GM19397 (cell line): Measurements from ENCODE around the gene RXRA.

ENCODE experiments used
- ATAC-seq: cut with Tn5 transposase; IDR thresholded peaks from one replicate; pipeline ENCODE4 v1.9.1; 2021; ENCODE audit warnings: mild to moderate bottlenecking, moderate library complexity; ENCODE audit not compliant: unreplicated experiment

Gene RXRA

DNA sequence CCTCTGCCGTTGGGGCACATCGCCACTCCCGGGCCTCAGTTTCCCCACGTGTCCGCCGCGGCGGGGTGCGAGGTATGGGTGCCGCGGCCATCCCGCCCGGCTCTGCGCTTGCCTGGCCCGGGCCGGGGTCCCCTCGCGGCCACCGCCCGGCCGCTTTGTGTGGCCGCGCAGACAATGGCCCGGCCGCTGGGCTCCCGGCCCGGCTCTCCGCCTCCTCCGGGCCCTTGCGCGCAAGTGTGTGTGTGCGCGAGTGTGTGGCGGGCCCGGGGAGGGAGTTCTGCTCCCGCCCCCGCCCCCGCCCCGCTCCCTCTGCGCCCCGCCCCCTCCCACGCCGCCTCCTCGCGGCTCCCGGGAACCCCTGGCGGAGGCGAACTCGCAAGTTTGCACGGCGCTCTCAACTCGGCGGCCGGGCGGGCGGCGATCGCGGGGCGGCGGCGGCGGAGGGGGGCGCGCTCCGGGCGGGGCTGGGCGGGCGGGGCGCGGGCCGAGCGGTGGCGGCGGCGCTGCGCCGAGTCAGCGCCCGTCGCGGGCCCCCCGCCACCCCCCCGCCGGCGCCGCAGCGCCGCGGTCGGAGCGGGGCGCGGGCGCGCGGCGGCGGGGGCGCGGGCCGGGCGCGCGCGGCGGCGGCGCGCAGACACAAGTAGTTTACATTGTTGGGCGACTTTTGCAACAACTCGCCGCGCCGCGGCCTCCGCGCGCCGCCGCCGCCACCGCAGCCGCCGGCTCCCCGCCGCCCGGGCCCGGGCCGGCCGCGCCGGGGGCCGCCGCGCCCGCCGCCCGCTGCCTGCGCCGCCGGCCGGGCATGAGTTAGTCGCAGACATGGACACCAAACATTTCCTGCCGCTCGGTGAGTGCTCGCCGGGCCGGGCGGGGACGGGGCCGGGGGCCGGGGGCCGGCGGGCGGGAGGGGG is at the start of gene RXRA:
TSS of gene RXRA (plus strand) at position 643 of the 911 bp plus-strand sequence. CDS start at position 820, 177 bp downstream.
- no peak for ATAC-seq

DNA sequence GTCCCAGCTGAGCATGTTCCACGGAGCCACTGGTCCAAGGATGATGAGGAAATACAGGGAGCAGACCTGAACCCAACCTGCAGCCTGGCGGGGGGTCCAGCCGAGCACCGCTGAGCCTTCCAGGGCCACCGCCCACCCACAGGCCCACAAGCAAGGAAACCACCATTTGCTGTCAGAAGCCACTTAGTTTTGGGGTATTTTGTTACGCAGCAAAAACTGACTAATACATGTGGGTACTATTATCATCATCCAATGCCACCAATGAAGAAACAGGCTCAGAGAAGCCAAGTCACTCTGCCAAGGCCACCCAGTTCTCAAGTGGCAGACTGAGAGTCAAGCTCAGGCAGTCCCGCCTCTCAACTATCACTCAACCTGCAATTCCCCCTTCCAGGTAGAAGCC is 48.0 kb upstream of the RXRA start:
- no peak for ATAC-seq

DNA sequence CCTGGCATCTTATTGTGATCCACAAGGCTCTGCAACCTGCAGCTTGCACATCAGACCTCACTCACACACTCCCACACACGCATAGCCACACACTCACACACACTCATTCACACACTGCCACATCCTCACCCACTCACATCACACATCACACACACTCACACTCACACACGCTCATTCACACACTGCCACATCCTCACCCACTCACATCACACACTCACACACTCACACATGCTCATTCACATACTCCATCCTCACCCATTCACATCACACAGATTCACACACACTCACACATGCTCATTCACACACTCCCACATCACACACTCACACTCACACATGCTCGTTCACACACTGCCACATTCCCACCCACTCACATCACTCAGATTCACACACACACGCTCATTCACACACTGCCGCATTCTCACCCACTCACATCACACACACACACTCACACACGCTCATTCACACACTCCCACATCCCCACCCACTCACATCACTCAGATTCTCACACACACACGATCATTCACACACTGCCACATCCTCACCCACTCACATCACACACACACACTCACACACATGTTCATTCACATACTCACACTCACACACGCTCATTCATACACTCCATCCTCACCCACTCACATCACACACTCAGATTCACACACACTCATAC is 47.1 kb upstream of the RXRA start:
- no peak for ATAC-seq

DNA sequence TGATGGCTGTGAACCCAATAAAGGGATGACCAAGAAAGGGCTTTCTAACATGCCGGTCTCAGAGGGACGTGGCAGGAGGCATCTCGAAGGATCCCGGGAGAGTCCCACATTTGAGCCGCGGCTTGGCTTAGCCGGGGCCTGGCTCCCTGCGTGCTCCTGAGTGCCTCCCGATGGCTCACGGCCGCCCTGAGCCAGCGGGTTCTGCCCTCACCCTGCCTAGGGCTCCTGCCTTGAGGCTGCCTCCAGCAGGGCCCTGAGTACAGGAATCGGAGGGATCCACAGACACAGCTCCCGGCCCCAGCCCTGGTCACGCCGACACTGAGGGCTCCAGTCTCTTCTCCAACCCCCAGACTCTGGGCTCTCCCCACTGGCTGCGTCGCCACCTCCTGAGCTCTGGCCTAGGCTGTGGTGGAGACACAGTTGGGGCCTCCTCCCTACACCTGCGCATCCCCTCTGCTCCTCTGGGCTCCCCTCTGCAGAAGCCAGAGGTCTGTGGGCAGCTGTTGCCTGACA is 44.1 kb upstream of the RXRA start:
- no peak for ATAC-seq

DNA sequence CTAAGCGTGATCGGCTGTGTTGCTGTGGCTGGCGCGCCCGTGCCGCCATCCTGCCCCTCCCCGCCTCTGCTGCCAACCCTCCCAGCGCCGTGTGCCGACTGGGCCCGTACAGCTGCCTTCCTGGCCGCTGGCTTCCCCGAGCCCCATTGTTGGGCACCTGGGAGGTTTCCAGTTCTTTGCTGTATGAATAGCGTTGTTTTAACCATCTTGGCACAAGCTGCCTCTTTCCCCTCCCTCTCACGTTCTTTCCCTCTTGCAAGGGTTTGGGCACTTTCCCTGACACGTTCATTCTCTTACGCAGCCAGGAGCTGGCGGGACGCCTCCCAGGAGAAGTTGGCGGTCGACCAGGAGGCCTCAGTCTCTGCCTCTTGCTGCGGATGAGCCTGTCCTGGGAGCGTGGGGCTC is 43.1 kb upstream of the RXRA start:
- ATAC-seq = no peak

DNA sequence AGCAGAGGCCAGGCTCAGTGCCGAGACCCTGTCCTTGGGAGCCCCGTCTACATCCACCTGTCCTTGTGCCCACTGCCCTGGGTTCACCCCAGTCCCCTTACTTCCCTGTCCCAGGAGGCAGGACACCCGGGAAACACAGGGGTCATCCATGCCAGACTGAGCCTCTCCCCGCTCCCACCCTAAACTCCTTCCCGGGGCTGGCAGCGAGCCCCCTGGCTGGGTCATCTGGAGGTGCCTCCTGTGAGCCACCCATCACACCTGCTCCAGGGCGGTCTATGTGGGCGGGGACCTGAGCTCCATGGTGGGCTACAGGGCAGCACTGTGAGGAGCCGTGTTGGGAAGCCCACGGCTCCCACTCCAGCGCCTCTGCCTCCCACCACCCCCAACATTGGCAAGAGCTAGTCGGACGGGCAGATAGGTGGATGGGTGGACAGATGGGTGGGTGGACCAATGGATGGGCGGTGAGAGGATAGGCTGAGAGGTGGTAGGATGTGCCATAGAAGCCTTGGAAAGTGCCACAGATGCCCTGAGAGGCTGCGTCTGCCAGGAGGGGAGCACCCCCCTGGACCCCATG is 42.5 kb upstream of the RXRA start:
- no peak for ATAC-seq

DNA sequence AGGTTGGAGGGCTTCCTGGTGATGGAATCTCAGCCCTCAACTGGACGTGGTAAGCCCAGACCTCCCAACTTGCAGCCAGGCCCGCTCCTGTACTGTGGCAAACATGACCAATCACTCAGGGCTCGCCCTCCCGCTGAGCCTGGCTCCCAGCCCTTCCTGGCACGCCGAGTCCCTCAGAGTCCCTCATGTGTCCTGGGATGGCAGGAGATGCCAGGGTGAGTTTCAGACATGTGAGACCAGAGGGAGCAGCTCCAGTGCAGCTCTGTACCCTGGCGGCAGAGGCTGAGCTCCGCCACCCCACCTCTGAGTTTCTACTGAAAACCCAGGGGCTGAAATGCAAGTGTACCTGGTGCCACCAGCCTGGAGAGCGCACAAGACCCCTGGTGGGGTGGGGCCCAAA is 42.0 kb upstream of the RXRA start:
- no peak for ATAC-seq

DNA sequence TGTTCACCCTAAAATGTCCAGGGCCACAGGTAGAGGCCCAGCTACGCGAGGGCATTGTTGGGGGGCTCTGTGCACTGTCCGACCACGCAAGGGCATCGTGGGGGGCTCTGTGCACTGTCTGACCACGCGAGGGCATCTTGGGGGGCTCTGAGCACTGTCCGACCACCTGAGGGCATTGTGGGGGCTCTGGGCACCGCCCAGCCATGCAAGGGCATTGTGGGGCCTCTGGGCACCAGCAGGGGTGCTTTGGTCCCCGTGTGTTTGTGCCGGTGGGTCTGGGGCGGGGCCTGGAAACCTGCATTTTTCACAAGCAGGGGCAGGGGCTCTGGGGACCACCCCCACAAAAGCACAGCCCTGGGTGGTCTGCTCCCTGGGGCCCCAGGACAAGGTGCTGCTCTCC is 41.5 kb upstream of the RXRA start:
- ATAC-seq = no peak

DNA sequence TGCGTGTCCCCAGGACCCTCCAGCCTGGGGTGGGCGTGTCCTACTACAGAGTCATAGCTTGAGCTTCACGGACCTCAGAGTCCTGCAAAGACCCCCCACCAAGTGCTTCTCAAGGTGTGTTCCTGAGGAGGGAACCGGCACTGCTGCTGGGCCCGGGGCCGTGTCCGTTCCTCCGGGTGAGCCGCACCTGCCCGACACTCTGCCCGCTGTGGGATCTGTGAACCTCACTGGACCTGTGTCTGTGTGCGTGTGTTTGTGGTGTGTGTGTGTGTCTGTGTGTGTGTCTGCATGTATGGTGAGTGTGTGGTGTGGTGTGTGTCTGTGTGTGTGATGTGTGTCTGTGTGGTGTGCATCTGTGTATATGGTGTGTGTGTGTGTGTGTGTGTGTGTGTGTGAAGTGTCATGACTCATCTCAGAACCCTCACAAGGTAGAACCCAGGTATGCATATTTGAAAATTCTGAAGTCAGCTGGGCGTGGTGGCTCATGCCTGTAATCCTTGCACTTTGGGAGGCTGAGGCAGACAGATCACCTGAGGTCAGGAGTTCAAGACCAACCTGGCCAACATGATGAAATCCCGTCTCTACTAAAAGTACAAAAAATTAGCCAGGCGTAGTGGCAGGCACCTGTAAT is 40.9 kb upstream of the RXRA start:
- ATAC-seq = no peak

DNA sequence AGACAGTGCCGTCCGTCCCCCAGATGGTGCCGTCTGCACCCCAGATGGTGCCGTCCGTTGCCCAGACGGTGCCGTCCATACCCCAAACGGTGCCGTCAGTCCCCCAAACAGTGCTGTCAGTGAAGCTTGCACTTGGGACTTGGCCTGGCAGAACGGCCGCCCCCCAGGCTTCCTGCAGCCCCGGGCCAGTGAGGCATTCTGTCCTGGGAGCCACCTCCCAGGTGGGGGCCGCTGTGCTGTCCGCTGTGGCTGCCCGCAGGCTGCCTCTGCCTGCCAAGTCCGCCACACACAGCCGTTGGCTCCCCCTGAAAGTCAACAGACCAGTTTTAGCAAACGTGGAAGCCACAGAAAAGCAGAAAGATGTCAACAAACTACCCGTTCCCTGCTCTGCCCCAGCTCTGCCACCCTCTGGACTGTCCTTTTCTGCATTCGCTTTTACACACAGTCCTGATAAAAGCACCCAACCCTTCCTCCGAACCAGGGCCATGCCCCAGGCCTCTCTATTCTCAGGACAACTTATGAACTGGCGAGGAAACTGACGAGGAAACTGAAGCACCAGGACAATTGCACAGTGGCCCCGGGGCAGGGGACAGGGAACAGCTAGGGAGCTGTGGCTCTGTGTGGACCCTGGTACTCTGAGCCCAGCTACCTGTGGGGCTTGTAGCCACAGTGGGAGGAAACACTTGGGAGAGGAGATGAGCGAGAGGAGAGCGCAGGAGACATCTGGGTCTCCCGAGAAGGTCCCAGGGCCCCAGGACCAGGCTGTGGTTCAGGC is 39.6 kb upstream of the RXRA start:
- ATAC-seq = no peak

DNA sequence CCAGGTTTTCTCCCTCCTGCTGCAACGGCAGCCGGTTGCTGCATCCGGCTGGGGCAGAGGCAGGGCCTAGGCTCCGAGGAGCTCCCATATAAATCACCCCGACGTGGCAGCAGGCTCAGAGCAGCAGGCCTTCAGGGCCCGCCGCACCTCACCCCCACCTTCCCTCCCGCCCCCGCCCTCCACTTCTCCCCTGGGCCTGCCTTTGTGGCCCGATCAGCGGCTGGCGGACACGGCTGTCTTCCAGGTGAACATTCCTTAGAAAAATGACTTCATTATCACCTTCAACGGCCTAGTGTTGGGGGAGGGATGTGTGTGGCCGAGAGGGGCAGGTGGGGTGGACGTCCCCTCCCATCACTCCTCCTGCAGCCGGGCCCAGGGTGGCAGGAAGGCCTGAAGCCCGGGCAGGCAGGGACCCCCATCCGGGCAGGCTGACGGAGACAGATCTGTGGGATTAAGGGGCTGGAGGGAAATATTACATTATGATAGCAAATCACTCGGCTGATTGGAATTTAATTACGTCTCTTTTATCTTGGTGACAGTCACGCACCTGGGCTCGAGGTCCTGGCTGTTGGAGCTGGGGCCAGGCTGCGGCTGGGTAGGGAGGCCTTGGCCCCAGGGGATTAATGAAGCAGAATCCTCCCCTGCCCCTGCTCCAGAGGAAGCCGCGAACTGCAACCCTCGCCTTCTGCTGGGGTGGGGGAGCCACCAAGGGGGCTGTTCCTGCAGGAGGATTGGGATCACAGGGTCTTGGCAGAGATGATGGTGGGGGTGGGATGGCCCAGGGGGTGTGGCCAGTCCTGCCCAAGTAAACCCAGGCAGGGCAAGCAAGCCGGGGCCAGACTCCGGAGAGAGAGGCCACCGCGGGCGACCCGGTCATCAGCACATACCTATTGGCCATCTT is 38.4 kb upstream of the RXRA start:
- ATAC-seq = no peak

DNA sequence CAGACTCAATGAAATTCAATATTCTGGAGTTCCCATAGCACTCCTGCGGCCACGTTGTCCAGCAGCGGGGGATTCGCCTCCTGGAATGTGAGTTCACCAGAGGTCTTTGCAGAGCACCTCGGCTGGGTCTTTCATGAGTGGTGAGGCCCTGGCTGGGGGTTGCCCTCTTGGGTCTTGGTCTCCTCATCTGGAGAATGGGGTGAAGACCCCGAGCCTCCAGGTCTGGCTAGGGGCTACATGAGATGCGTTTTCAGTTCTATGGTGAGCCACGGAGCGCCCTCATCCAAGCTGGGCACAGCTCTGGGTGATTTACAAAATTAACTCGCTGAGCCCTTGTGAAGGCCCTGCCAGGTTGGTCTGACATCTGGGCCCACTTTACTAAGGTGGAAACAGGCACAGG is 37.5 kb upstream of the RXRA start:
- ATAC-seq = no peak

DNA sequence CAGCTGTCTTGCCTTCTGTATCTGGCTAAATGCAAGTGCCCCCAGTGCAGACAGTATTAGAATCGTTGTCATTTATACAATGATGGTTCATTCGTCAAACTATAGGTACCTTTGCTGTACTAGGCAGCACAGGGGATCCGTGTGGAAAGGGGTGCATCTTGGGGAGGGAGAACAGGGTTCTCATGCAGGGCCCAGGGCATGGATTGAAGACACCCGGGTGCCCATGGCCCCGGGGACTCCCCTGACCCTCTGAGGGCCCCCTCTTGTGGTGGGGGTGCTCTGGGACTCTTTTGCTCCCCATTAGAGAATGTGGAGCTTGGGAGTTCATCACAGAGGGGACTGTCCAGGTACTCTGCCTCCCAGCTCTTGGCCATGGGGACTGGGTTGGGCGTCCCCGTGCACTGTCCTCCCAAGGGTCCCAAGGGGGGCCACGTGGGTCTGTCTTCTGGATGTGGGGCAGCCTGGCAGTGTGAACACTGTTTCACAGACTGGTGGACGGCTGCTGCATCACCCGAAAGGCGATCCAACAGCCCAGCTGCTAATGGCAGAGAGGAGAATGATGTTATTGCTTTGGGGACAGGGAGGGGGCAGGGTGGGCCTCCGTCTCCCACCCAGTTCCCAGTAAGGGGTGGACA is 36.9 kb upstream of the RXRA start:
- no peak for ATAC-seq

DNA sequence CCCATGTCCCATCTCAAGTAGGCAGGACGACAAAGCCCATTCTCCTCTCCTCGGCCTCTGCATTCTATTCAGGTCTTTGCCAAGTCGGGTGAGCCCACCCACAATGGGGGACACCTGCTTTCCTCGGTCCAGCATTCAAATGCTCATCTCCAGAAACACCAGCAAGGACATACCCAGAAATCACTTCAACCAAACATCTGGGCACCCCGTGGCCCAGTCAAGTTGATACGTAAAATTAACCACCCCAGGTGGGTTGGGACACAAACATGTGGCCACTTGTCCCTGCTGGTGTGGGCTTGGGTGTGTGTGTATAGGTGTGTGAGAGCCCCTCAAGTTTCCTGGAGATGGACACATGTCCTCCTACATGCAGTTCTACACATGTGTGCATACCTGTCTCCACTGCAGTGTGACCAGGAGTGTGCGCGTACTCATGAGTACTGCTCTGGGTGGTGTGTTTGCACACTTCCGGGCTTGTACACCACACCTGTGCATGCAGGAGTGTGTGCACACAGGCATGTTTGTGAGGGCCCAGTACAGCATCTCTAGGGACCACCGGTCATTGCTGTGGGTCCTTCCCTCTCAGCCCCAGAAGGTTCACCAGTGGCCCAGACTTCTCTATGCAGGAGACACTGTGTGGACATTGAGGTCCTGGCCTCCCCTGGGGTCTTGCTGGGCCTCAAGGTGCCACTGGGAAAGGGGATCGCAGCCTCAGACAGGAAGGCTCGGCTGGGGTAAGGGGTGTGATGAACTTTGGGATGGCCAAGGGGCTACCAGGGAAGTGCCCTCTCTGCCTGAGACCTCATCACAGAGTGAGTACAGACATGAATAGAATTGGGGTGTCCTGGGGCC is 35.4 kb upstream of the RXRA start:
- no peak for ATAC-seq

DNA sequence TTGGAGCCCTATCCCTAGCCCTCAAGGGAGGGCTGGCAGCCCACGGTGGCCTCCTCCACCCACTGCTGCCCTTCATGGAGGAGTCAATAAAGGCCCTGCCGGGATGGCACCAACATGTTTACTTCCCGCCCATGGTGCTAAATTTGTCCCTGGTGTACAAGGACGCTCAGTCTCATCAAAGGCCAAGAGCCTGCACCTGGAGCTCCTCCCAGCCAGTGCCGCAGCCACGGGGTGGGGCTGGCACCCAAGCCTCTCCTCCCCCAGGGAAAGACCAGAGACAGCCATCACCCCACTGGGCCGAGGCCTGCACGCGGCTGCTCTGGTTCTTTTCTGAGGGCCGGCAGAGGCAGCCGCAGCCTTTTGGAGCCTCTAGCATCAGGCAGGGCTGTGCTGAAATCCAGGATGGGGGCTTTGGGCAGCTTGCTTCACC is 34.8 kb upstream of the RXRA start:
- ATAC-seq = no peak

DNA sequence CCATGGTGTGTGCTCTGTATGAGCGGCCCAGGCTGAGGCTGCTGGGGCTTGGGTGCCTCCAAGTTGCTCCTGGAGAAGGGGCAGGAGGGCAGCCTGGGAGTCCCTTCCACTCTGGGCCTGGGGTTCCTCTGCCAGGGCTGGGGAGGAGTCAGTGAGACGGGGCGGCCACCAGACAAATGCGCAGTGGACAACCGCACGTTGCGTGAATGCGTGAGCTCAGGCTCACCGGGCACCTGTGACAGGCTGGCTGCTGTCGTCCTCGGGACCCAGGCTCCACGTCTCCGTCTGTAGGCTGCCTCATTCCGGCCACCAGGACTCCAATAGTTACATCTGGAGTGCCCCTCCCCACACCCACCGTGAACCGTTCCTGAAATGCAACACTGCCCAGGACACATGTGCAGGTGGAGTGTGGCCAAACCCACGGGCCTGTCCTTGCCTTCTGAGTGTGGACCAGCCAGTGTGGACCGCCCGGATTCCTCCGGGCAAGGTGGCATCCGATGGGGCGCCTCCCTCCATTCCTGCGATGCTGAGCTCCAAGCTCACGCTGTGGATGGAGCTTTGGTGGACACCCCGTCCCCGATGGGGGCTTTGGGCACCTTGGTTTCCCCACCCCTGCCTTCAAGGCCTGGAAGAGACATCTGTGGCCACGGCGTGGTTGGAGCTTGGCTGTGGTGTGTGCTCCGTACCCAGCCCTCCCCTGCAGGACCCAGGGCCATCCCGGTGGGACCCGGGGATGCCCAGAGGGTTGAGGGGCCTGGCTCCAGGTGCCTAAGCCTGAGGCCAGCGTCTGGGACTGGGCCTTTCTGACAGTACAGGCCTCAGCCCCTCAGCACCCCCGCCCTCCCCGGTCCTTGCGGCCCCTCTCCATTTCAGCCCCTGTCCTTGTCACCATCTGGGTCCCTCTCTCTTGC is 34.0 kb upstream of the RXRA start:
- ATAC-seq = no peak

DNA sequence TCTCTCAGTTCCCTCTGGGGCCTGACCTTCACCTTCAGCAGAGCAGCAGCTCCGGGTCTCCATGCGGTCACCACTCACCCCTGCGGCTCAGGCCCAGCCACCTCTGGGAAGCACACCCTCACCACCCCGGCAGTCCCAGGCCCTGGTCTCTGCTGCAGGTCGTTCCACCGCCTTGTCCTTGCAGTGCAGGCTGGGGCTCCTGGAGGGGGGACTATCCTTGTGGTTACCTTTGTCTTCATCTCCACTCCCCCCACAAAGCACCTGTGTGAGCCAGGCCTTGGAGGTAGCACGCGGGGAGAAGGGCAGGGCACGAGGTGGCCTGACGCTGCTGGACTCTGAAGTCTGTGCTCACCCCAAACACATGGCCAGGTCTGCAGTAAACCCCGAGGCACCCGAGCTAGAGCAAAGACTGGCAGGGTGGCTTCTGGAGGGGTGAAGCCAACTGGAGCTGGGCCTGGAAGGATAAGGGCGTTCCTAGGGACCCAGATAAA is 33.2 kb upstream of the RXRA start:
- ATAC-seq = no peak
